ENCODE results near the gene YWHAG. TPM values are rescaled to one million over a fixed set of nuclear protein-coding genes. Genes with fewer than 3 reads are reported as not detected.
A peak's percentile ranks its signal among the peaks of the same experiment; 100 is the strongest.
"Not testable (repeated sequence)": the region's sequence is repeated elsewhere in the genome, so short reads cannot be mapped to it uniquely, and the experiment has no call there.

Gene YWHAG
- polyA plus RNA-seq, 1 donor (not counting 4 experiments of a cell fraction or from before 2014, with no cell fraction given): 130 TPM

GRCh38 chr7:76316984-76317781 lies 41.6 kb downstream of the YWHAG start:
- Histone ChIP-seq H3K36me3 (ENCODE audit: control insufficient read depth in 2 of 2, extremely low read depth in 1 of 2, insufficient read depth in 2 of 2, low read length in 2 of 2) (no peaks in the 10 kb centered on the region), H3K9me1 (ENCODE audit: control insufficient read depth, extremely low read depth, insufficient read depth, low read length) (no peaks in the 10 kb centered on the region), H3K4me3 (ENCODE audit: control insufficient read depth in 2 of 3, extremely low read depth in 1 of 3, insufficient read depth in 2 of 3, low read depth in 1 of 3, low read length in 3 of 3) (peak overlapping the region; percentile 51 to 78 (median 53)), H3K27me3 (ENCODE audit: control insufficient read depth, extremely low read depth, insufficient read depth, low read length) (no peaks in the 10 kb centered on the region), H3K9ac (ENCODE audit: control insufficient read depth, extremely low read depth, insufficient read depth, low read length) (peak overlapping the region; percentile 83), H3K79me2 (ENCODE audit: control insufficient read depth, insufficient read depth, low read length) (no peaks in the 10 kb centered on the region), H3K9me3 (ENCODE audit: control insufficient read depth, low read depth, low read length) (no peaks in the 10 kb centered on the region), H4K20me1 (ENCODE audit: control insufficient read depth, extremely low read depth, insufficient read depth, low read length) (no peaks in the 10 kb centered on the region), H2AFZ (ENCODE audit: control insufficient read depth, low read length) (peak overlapping the region; percentile 94), H3K4me1 (ENCODE audit: control insufficient read depth, extremely low read depth, insufficient read depth, low read length) (peaks cover 23% of the 10 kb centered on the region), H3K4me2 (ENCODE audit: control insufficient read depth, extremely low read depth, insufficient read depth, low read depth, low read length) (peak overlapping the region; percentile 96), H3K27ac (ENCODE audit: control insufficient read depth, insufficient read depth, low read length) (peak overlapping the region; percentile 82)
- DNase-seq (ENCODE audit: low read depth, low spot score): no peak
- no peak for FAIRE-seq
- dilution Hi-C loops (cut with MboI; ENCODE audit: extremely low pct_ligation_motif_present, low sequenced_read_pairs): no loop called here
- TF ChIP-seq EZH2 (IDR thresholded peaks at IDR 0.05; ENCODE audit: low read length): no peak
- TF ChIP-seq CTCF (optimal IDR thresholded peaks at IDR 0.05 in 1 of 3, IDR thresholded peaks at IDR 0.05 in 1 of 3, conservative IDR thresholded peaks at IDR 0.05 in 1 of 3; ENCODE audit: extremely low read depth in 1 of 3, insufficient read depth in 2 of 3, low read length in 3 of 3): no peak

GRCh38 chr7:76315364-76315763 lies 43.4 kb downstream of the YWHAG start:
- Histone ChIP-seq H3K27me3 (ENCODE audit: control insufficient read depth, extremely low read depth, insufficient read depth, low read length) (no peaks in the 10 kb centered on the region), H3K27ac (ENCODE audit: control insufficient read depth, insufficient read depth, low read length) (no peak overlapping the region), H2AFZ (ENCODE audit: control insufficient read depth, low read length) (no peak overlapping the region), H3K9ac (ENCODE audit: control insufficient read depth, extremely low read depth, insufficient read depth, low read length) (no peak overlapping the region), H3K36me3 (ENCODE audit: control insufficient read depth in 2 of 2, extremely low read depth in 1 of 2, insufficient read depth in 2 of 2, low read length in 2 of 2) (no peaks in the 10 kb centered on the region), H3K4me3 (ENCODE audit: control insufficient read depth in 2 of 3, extremely low read depth in 1 of 3, insufficient read depth in 2 of 3, low read depth in 1 of 3, low read length in 3 of 3) (no peak overlapping the region), H3K9me3 (ENCODE audit: control insufficient read depth, low read depth, low read length) (no peaks in the 10 kb centered on the region), H3K4me1 (ENCODE audit: control insufficient read depth, extremely low read depth, insufficient read depth, low read length) (peaks cover 28% of the 10 kb centered on the region), H4K20me1 (ENCODE audit: control insufficient read depth, extremely low read depth, insufficient read depth, low read length) (no peaks in the 10 kb centered on the region), H3K4me2 (ENCODE audit: control insufficient read depth, extremely low read depth, insufficient read depth, low read depth, low read length) (no peak overlapping the region), H3K9me1 (ENCODE audit: control insufficient read depth, extremely low read depth, insufficient read depth, low read length) (no peaks in the 10 kb centered on the region), H3K79me2 (ENCODE audit: control insufficient read depth, insufficient read depth, low read length) (no peaks in the 10 kb centered on the region)
- TF ChIP-seq CTCF (optimal IDR thresholded peaks at IDR 0.05 in 1 of 3, IDR thresholded peaks at IDR 0.05 in 1 of 3, conservative IDR thresholded peaks at IDR 0.05 in 1 of 3; ENCODE audit: extremely low read depth in 1 of 3, insufficient read depth in 2 of 3, low read length in 3 of 3) (peak in 1 of 3 experiments; percentile 35), EZH2 (IDR thresholded peaks at IDR 0.05; ENCODE audit: low read length) (no peak)
- FAIRE-seq (no peak), DNase-seq (ENCODE audit: low read depth, low spot score) (no peak)
- dilution Hi-C loops (cut with MboI; ENCODE audit: extremely low pct_ligation_motif_present, low sequenced_read_pairs): no loop called here

DNA sequence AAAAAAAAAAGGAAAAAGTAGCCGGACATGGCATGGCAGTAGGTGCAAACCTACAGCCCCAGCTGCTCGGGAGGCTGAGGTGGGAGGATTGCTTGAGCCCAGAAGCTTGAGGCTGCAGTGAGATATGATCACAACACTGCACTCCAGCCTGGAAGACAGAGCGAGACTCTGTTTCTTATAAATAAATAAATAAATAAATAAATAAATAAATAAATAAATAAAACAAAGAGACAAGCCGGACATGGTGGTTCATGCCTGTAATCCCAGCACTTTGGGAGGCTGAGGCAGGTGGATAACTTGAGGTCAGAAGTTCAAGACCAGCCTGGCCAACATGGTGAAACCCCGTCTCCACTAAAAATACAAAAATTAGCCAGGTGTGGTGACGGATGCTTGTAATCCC lies 44.1 kb downstream of the YWHAG start:
- DNase-seq (ENCODE audit: low read depth, low spot score); H3K79me2 ChIP-seq (ENCODE audit: control insufficient read depth, insufficient read depth, low read length); FAIRE-seq; H3K9me3 ChIP-seq (ENCODE audit: control insufficient read depth, low read depth, low read length); H3K27me3 ChIP-seq (ENCODE audit: control insufficient read depth, extremely low read depth, insufficient read depth, low read length); H3K4me2 ChIP-seq (ENCODE audit: control insufficient read depth, extremely low read depth, insufficient read depth, low read depth, low read length); H3K9ac ChIP-seq (ENCODE audit: control insufficient read depth, extremely low read depth, insufficient read depth, low read length); H4K20me1 ChIP-seq (ENCODE audit: control insufficient read depth, extremely low read depth, insufficient read depth, low read length); H3K4me3 ChIP-seq (ENCODE audit: control insufficient read depth in 2 of 3, extremely low read depth in 1 of 3, insufficient read depth in 2 of 3, low read depth in 1 of 3, low read length in 3 of 3); H2AFZ ChIP-seq (ENCODE audit: control insufficient read depth, low read length); H3K27ac ChIP-seq (ENCODE audit: control insufficient read depth, insufficient read depth, low read length); H3K9me1 ChIP-seq (ENCODE audit: control insufficient read depth, extremely low read depth, insufficient read depth, low read length); H3K36me3 ChIP-seq (ENCODE audit: control insufficient read depth in 2 of 2, extremely low read depth in 1 of 2, insufficient read depth in 2 of 2, low read length in 2 of 2); dilution Hi-C loops (cut with MboI; ENCODE audit: extremely low pct_ligation_motif_present, low sequenced_read_pairs): not testable (repeated sequence)
- H3K4me1 ChIP-seq (ENCODE audit: control insufficient read depth, extremely low read depth, insufficient read depth, low read length): peaks cover 31% of the 10 kb centered on the region

Measured in keratinocyte (primary cell).